ENCODE data around the gene DHPS.
"Not testable (repeated sequence)": the region's sequence is repeated elsewhere in the genome, so short reads cannot be mapped to it uniquely, and the experiment has no call there.

Gene DHPS

DNA sequence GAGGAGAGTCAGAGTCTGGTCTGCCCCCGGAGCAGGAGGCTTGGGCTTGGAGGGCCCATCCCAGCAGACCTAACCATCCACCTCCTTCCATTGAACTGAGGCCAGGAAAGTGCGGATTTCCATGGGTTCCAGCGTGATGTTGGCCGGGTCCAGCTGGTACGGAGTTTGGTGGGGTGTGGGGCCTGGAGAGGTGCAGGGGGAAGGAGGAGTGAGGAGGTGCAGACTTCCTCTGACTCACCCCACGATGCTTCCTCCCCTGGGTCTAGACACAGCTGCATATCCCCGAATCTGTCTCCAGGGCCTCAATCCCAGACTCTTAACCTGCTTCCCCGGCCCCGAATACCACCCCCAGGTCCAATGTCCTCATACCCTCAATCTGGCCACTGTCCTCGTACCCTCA lies 35.1 kb downstream of the DHPS start:
- no peak for DNase-seq (ENCODE audit: low read depth in 2 of 2)

DNA sequence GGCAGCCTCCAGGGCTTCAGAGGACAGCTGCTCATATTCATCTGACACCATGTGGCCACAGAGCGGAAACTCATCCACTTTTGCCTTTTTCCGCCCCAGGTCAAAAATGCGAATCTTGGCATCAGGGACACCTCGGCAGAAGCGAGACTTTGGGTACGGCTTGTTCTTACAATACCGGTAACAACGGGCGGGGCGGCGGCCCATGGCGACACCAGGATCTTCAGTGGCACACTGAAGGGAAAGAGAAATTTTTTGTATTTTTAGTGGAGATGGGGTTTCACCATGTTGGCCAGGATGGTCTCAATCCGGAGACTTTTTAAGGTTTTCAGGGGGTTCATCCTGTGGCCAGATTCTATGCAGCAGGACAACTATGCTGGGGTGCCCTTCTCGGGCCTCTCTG lies 38.0 kb downstream of the DHPS start:
- not testable (repeated sequence) for DNase-seq (ENCODE audit: low read depth in 2 of 2)

DNA sequence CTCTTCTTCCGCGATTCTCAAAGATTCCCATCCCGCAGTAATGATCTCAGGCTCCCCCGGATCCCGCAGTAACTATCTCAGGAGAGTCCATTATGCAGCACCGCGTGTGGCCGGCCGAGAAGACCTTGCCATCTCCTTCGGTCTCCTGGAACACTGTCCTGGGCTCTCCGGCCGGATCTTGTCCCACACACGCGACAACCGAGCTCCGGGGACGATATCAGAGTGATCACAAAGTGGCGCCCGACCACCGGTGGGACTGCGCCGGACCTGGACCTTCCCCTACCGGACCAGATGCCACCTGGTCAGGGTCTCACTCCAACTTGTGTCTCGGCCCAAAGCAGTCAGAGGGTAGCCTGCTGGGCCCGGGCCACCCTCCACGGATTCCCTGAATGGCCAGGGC lies 39.2 kb downstream of the DHPS start:
- no peak for DNase-seq (ENCODE audit: low read depth in 2 of 2)

- no peak for DNase-seq (ENCODE audit: low read depth in 2 of 2)
Measured at GRCh38 chr19:12641456-12641855, 40.2 kb downstream of the DHPS start.

DNA sequence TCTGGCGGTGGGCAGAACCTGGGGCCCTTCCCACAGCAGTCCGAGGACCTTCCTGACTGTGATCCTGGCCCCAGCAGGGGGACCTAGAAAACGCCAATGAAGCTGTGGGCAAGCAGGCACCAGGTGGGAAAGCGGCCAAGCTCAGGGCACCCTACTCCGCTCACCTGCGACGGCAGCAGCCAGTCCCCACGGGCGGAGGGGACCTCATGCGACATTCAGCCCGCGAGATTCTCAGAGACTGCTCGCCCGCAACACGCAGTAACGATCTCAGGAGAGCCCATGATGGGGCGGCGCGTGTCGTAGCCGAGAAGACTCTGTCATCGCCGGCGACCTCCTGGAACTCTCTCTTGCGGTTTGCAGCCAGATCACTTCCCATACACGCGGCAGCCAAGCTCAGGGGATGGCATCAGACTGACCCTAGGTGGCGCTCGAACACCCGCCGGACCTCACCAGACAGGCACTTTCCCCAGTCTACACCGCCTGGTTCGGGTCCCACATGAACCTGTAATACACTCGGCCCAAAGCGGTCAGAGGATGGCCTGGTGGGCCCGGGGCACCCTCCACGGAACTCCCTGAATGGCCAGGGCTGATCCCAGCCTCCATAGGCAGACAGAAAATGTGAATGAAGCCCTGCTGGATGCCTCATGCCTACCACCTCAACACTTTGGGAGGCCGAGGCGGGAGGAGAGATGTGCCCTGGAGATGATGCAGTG lies 41.6 kb downstream of the DHPS start:
- DNase-seq (ENCODE audit: low read depth in 2 of 2) = peak; percentile 84 to 87

DNA sequence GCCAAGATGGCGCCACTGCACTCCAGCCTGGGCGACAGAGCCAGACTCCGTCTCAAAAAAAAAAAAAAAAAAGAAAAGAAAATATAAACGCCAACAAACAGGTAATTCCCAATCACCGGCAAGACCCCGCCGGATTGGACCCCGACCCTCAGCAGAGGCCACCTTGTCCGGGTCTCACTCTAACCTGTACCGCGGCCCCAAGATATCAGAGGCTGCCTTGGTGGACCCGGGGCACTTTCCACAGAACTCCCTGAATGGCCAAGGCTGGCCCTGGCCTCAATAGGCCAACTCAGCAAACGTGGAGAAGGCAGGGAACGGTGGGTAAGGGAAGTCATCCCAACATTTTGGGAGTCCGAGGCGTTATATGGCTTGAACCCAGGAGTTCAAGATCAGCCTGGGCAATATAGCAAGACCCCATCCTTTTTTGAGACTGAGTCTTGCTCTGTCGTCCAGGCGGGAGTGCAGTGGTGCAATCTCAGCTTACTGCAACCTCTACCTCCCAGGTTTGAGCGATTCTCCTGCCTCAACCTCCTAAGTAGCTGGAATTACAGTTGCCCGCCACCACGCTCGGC lies 43.0 kb downstream of the DHPS start:
- no peak for DNase-seq (ENCODE audit: low read depth in 2 of 2)

- no peak for DNase-seq (ENCODE audit: low read depth in 2 of 2)
Measured at GRCh38 chr19:12636631-12637030, 45.0 kb downstream of the DHPS start.

GRCh38 chr19:12629215-12629614 lies 52.5 kb downstream of the DHPS start:
- DNase-seq (ENCODE audit: low read depth in 2 of 2) = no peak

DNA sequence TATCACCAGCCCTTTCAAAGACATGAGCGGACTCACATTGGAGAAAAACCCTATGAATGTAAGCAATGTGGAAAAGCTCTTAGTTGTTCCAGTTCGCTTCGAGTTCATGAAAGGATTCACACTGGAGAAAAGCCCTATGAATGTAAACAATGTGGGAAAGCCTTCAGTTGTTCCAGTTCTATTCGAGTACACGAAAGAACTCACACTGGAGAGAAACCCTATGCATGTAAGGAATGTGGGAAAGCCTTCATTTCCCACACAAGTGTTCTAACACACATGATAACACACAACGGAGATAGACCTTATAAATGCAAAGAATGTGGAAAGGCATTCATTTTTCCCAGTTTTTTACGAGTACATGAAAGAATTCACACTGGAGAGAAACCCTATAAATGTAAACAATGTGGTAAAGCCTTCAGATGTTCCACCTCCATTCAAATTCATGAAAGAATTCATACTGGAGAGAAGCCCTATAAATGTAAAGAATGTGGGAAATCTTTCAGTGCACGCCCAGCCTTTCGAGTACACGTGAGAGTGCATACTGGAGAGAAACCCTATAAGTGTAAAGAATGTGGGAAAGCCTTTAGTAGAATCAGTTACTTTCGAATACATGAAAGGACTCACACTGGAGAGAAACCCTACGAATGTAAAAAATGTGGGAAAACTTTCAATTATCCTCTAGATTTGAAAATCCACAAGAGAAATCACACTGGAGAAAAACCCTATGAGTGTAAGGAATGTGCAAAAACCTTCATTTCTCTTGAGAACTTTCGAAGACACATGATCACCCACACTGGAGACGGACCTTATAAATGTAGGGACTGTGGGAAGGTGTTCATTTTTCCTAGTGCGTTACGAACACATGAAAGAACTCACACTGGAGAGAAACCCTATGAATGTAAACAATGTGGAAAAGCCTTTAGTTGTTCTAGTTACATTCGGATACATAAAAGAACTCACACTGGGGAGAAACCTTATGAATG lies 53.3 kb downstream of the DHPS start:
- DNase-seq (ENCODE audit: low read depth in 2 of 2) = no peak

DNA sequence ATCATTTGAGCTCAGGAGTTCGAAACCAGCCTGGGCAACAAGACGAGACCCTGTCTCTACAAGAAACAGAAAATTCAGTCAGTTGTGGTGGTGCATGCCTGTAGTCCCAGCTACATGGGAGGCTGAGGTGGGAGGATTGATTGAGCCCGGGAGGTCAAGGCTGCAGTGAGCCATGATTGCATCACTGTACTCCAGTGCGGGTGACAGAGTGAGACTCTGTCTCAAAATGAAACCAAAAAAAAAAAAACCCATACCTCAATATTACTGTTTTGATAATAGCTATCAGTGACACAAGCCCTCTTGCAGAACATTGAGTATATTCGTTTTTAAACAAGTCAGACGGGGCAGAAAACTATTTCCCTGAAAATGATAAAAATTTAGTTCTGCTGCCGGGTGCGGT lies 54.7 kb downstream of the DHPS start:
- no peak for DNase-seq (ENCODE audit: low read depth in 2 of 2)

All from stimulated activated CD4-positive, alpha-beta T cell treated with anti-CD3 and anti-CD28 coated beads, Interleukin-4, amount 100 ng/mL, for 48 hours (primary cell).